Globus pallidus (tissue), 1 donor: ENCODE results near the gene SAFB2.

Experiments
- DNase-seq: peaks from one replicate; pipeline ENCODE4 v3.0.0-alpha.2; 2015; ENCODE audit warnings: low spot score

SAFB2 gene

GRCh38 chr19:5607318-5608275 is 15.0 kb downstream of the SAFB2 start:
- no peak for DNase-seq

GRCh38 chr19:5605362-5605761 is 17.2 kb downstream of the SAFB2 start:
- no peak for DNase-seq

- no peak for DNase-seq
Observed at GRCh38 chr19:5603626-5604025, 18.9 kb downstream of the SAFB2 start.

- no peak for DNase-seq
Observed at GRCh38 chr19:5600797-5601196, 21.8 kb downstream of the SAFB2 start.

- no peak for DNase-seq
Observed at GRCh38 chr19:5595745-5596144, 26.8 kb downstream of the SAFB2 start.

- no peak for DNase-seq
Observed at GRCh38 chr19:5595129-5595528, 27.4 kb downstream of the SAFB2 start.

- DNase-seq = no peak
Observed at GRCh38 chr19:5594521-5594950, 28.0 kb downstream of the SAFB2 start.

GRCh38 chr19:5593343-5594255 is 29.0 kb downstream of the SAFB2 start:
- no peak for DNase-seq

DNA sequence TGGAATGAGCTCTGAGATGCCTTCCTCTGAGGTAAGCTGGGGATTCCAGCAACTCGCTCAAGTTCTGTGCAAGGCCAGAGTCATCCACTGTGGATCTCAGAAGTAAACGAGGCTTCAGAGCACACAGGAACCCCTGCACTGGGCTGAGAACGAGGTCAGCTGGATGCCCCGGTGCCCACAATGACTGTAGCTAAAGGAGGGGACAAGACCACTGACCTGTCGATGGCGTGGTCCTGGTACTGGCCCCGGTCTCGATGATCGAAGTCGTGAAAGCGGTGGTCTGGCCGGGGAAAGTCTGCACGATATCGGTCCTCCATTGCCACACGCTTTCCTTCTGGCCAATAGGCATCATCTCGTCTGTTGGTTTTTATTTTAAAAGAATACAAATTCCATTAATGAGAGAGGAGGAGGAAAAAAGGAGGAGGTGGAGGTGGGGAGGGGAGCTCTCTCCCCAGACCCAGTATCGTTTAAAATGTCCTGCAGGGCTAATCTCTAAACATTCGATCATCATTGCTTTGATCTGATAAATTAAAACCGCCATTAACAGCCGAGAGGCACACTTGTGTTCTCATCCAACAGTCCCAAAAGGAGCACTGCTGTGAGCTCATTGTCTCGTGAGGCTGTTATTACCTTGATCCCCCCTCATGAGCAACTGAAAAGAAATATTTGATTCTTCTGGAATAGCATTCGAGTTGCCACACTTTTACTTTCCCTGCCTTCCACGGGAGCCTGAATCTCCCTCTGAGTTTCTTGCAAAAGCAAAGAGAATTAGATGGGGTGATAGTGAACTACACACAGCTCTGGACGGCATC is 29.8 kb downstream of the SAFB2 start:
- DNase-seq = no peak

DNA sequence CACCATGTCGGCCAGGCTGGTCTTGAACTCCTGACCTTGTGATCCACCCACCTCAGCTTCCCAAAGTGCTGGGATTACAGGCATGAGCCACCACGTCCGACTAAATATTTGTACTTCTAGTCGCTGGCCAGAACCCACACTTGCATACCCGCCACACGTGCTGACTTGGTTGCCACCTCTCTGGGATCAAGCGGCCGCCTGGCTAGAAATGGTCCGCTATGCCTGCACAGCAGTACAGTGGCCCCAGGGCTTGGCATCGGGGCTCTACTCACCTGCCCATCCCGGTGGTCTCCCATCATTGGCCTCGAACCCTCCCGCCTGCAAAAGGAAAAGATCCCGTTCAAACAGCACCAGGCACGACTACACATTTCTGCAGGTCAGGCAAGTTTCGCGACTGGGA is 31.1 kb downstream of the SAFB2 start:
- no peak for DNase-seq

DNA sequence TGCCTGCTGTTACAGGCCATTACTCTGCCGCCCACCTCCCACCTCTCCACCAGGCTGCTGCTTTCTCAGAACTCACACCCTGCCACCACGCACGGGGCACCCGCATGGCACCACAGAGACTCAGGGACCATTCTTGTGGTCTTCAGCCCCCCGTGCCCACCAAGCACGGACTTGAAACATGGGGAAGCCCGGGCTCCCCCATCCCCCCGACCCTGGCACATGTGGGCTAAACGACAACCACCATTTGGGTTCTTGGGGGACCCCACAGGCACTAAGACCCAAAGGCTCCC is 31.8 kb downstream of the SAFB2 start:
- no peak for DNase-seq

- no peak for DNase-seq
Observed at GRCh38 chr19:5590151-5590864, 32.3 kb downstream of the SAFB2 start.

DNA sequence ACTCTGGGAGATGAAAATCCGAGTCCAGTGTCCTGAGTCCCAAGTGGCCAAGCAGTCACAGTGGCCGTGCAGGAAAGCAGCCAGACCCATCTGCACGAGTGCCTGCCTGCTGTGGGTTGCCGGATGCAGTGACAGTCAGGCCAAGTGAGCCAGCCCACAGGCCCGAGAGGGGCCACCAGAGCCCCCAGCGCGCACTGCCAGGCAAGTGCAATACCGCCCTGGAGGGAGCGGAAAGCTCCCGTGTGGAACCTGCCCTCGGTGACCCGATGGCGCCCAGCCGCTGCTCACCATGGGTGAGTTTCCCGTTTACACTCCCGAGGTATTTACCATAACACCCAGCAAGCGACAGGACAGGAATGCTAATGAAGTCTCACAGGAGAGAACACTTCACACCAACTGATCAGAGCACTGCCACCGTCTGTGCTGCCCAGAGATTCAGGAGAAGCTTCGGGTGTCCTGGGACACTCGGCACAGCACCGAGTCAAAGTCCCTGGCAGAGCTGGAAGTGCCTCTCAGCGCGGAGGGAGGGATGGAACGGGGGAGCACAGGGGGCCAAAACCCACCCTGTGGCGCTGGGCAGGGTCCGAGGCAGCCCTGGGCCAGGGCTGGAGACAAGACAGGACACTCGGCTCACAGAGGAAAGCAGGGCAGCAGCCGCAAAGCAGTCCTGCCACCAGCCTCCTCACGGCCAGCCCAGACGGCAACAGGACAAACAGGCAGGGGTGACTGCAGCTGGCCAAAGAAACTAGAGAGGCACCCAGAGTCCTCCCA is 33.5 kb downstream of the SAFB2 start:
- no peak for DNase-seq

DNA sequence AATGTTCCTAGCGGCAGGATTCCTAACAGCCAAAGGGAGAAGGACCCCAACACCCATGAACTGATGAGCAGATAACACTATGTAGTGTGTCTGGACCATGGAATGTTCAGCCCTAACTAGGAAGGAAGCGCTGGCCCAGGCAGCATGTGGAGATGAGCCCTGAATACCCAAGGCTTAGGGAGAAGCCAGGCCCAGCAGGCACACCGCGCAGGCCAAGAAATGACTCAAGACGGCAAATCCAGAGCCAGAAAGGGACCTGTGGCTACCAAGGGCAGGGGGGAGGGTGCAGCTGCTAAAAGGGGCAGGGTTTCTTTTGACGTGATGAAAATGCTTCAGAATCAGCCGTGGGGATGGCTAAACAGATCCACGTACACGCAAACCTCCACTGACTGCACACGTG is 34.1 kb downstream of the SAFB2 start:
- DNase-seq = peak; percentile 27

GRCh38 chr19:5587661-5588060 is 34.9 kb downstream of the SAFB2 start:
- no peak for DNase-seq

GRCh38 chr19:5587071-5587455 is 35.5 kb downstream of the SAFB2 start:
- no peak for DNase-seq

GRCh38 chr19:5586300-5587070 is 36.1 kb downstream of the SAFB2 start:
- no peak for DNase-seq

DNA sequence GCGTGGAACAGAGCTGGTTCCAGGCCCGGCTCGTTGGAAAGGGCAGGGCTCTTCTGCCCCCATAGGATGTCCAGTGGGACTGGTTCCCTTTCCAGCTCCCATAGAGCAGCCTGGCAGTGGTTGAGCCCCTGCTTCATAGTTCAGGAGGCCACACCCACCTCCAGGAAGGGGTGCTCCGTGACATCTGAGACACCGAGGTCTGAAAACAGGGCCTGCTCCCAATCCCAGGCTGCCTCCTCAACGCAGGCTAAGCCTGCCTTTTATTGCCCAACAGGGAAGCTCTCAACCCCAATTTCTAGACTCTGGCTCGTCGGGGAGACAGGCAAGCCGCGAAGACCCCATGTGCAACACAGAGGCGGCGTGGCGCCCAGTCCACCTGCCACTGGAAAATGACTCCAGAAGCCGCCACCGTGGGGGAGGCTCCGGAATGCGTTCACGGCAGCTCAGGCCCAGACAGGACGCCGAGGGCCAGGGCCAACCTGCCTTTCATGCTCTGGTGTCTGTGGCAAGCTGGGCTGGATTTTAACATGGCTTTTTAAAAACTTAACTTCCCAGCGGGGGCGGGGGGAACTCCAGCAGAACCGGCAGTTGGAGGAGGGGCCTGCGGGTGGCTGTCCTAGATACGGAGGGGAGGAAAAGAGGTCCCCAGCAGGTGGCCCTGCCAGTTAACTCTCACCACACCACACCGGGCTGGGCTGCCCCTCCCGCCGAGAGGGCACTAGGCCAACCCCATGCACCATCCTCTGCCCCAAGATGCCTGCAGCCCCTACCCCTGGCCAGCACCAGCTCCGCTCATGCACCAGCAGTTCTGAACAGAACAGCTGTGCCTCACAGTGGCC is 36.9 kb downstream of the SAFB2 start:
- peak; percentile 54 for DNase-seq

DNA sequence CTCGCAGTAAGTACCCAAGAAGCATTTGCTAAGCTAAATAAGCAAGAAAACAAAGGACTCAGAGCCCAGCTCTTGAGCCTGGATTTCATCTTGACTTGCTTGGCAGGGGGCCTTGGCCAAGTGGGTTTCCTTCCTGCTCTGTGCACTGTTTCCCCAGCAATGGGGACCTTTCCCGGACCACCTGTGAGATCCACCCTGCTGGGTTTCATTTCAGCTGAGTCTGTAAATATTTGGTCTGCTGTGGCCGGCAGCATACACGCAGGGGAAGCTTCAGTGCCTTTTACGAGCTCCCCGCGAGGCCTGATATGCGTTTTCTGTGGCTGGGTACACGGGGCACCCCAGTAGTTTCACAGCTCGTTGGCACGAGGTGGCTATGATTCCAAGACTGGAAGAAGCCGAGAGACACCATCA is 42.4 kb downstream of the SAFB2 start:
- no peak for DNase-seq
